ENCODE results near the gene COL4A4. TPM values are rescaled to one million over a fixed set of nuclear protein-coding genes. Genes with fewer than 3 reads are reported as not detected.

The COL4A4 gene
- polyA plus RNA-seq, 2 of the 4 experiments (the other 2 are of a cell fraction), result 1.7 to 6.8 TPM

DNA sequence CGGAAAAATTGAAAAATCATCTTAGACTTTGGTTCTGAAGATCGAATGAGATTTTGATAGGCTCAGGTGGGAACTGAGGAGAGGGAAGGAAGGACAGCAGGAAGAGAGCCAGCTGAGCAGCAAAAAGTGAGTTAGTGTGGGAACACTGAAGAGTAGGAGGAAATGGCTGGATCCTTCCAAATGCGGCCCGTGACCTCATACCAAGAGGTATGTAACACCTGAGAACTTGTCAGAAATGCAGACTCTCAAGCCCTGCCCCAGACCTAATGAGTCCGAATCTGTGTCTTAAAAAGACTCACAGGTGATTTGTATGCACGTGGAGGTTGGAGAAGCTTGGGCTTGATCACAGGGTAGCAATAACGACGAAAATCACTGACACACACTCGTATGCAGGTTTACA, 42.4 kb upstream of the COL4A4 start (continued):
- TF ChIP-seq CEBPB (IDR thresholded peaks at IDR 0.05), result no peak
- TF ChIP-seq ZNF302 (CRISPR knock-in tag; IDR thresholded peaks at IDR 0.05), result no peak
- no peak for TF ChIP-seq KDM1A (IDR thresholded peaks at IDR 0.05; ENCODE audit: low read depth)
- no peak for TF ChIP-seq FOSL2 (IDR thresholded peaks at IDR 0.05)
- no peak for TF ChIP-seq FOSL2 (CRISPR knock-in tag; IDR thresholded peaks at IDR 0.05)
- no peak for TF ChIP-seq HOXA7 (CRISPR knock-in tag; IDR thresholded peaks at IDR 0.05)
- TF ChIP-seq, protein P1, sequence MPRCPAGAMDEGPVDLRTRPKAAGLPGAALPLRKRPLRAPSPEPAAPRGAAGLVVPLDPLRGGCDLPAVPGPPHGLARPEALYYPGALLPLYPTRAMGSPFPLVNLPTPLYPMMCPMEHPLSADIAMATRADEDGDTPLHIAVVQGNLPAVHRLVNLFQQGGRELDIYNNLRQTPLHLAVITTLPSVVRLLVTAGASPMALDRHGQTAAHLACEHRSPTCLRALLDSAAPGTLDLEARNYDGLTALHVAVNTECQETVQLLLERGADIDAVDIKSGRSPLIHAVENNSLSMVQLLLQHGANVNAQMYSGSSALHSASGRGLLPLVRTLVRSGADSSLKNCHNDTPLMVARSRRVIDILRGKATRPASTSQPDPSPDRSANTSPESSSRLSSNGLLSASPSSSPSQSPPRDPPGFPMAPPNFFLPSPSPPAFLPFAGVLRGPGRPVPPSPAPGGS (IDR thresholded peaks at IDR 0.05), result no peak
- TF ChIP-seq CBX8 (IDR thresholded peaks at IDR 0.05), result no peak
- TF ChIP-seq PHF8 (IDR thresholded peaks at IDR 0.05; ENCODE audit: borderline replicate concordance, low read depth), result no peak

DNA sequence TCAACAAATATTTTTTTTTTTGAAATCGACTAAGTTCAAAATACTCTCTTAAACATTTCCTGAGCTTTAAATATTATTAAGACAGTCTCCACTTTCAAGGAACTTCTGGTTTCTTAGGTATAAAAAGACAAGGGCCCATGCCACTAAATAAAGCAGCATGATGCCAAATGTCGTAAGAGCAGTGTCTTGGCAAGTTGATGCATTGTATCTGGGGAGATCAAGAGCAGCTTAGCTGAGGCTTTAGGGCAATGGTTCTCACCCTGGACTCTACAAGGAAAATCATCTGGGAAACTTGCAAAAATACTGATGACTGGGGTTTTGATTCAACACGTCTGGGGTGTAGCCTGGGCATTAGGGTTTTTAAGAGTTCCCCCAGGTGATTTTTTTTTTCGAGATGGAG, 41.7 kb upstream of the COL4A4 start:
- ATAC-seq (no peak), FAIRE-seq (no peak), DNase-seq (ENCODE audit: low read depth in 1 of 2, low spot score in 1 of 2) (no peak)
- CTCF ChIA-PET, result interaction anchor here (0.5 to 1.3 kb wide), 3 partner anchors 27 to 49 kb away, joined by 3 to 9 read pairs (median 4); no protein-coding TSS in a partner anchor
- no peaks in the 10 kb centered on the region for H3K4me1 ChIP-seq
- no peaks in the 10 kb centered on the region for H3K9me3 ChIP-seq
- no peak overlapping the region for H3K4me2 ChIP-seq
- no peak overlapping the region for H3K27ac ChIP-seq
- no peak overlapping the region for H3K4me3 ChIP-seq
- 58% methylated on average over 4 of the region's 4 CpGs for WGBS (ENCODE audit: missing lambda C conversion rate)
- no peak for TF ChIP-seq MAFK (IDR thresholded peaks at IDR 0.05; ENCODE audit: partially characterized antibody)
- no peak for TF ChIP-seq TFCP2L1 (CRISPR knock-in tag; IDR thresholded peaks at IDR 0.05)
- no peak for TF ChIP-seq GATA3 (IDR thresholded peaks at IDR 0.05; ENCODE audit: borderline replicate concordance)
- no peak for TF ChIP-seq POLR2A (IDR thresholded peaks at IDR 0.05; ENCODE audit: low read length)
- TF ChIP-seq, protein P1 (IDR thresholded peaks at IDR 0.05), result no peak
- no peak for TF ChIP-seq RCOR1 (IDR thresholded peaks at IDR 0.05; ENCODE audit: low read depth, low read length)
- TF ChIP-seq, protein P2, sequence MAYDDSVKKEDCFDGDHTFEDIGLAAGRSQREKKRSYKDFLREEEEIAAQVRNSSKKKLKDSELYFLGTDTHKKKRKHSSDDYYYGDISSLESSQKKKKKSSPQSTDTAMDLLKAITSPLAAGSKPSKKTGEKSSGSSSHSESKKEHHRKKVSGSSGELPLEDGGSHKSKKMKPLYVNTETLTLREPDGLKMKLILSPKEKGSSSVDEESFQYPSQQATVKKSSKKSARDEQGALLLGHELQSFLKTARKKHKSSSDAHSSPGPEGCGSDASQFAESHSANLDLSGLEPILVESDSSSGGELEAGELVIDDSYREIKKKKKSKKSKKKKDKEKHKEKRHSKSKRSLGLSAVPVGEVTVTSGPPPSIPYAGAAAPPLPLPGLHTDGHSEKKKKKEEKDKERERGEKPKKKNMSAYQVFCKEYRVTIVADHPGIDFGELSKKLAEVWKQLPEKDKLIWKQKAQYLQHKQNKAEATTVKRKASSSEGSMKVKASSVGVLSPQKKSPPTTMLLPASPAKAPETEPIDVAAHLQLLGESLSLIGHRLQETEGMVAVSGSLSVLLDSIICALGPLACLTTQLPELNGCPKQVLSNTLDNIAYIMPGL (CRISPR knock-in tag; IDR thresholded peaks at IDR 0.05; ENCODE audit: borderline replicate concordance), result no peak
- no peak for TF ChIP-seq KDM1A (IDR thresholded peaks at IDR 0.05; ENCODE audit: low read depth)
- TF ChIP-seq, protein P3, sequence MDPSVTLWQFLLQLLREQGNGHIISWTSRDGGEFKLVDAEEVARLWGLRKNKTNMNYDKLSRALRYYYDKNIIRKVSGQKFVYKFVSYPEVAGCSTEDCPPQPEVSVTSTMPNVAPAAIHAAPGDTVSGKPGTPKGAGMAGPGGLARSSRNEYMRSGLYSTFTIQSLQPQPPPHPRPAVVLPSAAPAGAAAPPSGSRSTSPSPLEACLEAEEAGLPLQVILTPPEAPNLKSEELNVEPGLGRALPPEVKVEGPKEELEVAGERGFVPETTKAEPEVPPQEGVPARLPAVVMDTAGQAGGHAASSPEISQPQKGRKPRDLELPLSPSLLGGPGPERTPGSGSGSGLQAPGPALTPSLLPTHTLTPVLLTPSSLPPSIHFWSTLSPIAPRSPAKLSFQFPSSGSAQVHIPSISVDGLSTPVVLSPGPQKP (IDR thresholded peaks at IDR 0.05; ENCODE audit: low read depth, low read length), result no peak
- TF ChIP-seq EHMT2 (IDR thresholded peaks at IDR 0.05; ENCODE audit: low read depth), result no peak
- no peak for TF ChIP-seq NFE2L2 (conservative IDR thresholded peaks at IDR 0.05; ENCODE audit: low read length)
- no peak for TF ChIP-seq MAZ (IDR thresholded peaks at IDR 0.05; ENCODE audit: borderline replicate concordance, low read depth, low read length)
- TF ChIP-seq, protein P4, sequence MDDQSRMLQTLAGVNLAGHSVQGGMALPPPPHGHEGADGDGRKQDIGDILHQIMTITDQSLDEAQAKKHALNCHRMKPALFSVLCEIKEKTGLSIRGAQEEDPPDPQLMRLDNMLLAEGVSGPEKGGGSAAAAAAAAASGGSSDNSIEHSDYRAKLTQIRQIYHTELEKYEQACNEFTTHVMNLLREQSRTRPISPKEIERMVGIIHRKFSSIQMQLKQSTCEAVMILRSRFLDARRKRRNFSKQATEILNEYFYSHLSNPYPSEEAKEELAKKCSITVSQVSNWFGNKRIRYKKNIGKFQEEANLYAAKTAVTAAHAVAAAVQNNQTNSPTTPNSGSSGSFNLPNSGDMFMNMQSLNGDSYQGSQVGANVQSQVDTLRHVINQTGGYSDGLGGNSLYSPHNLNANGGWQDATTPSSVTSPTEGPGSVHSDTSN (IDR thresholded peaks at IDR 0.05), result no peak
- no peak for TF ChIP-seq FOXS1 (CRISPR knock-in tag; IDR thresholded peaks at IDR 0.05)
- TF ChIP-seq ZC3H11A (IDR thresholded peaks at IDR 0.05), result no peak
- no peak for TF ChIP-seq CBX2 (IDR thresholded peaks at IDR 0.05; ENCODE audit: borderline replicate concordance, low read depth)
- POLR2A ChIA-PET, result no interaction called here
